Measurements from ENCODE around the gene KCNC2.

KCNC2 gene

DNA sequence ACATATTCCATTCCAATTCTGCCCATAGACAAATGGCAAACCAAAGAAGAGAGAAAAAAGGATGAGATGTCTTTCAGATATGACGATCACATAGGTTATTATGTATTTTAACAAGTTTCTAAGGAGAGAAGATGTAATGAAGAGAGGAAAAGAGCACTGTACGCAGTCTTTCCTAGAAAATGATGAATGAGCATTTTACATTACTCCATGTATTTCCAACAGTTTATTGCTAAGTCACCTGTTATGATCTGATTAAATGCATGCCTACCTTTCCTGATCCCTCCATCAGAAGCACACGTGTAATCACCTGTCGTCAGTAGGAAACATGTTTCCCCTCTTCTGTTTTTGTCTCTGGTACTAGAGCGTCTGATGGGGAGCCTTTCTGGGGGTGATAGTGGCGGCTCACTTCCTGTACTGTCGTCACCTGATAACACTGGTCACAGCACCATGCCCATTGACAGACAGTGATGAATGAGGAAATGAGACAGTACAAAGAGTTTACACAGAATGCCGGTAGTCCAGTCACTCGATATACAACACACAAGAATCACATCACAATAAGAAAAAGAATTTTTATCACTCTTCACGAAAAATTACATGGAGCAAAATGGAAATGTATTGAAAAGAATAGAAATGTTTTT is 161.6 kb downstream of the KCNC2 start:
- no peak for DNase-seq

DNA sequence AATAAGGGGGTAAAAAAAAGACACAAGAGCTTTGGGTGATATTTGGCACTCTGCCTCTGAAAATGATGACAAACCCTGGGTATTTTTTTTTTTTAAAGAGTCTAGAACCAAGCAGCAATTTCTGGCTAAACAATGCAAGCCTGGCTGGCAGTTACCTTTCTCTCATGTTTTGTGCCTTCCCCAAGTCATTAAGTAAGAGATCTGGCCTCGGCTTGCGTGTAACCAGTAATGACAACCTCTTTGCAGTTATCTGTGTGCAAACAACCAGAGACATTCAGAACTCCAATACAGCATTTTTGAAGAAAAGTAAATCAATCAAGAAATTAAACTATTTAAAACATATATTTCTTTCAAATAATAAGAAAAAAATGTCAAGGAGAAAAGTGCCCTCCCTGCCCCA is 167.5 kb downstream of the KCNC2 start:
- DNase-seq = no peak

DNA sequence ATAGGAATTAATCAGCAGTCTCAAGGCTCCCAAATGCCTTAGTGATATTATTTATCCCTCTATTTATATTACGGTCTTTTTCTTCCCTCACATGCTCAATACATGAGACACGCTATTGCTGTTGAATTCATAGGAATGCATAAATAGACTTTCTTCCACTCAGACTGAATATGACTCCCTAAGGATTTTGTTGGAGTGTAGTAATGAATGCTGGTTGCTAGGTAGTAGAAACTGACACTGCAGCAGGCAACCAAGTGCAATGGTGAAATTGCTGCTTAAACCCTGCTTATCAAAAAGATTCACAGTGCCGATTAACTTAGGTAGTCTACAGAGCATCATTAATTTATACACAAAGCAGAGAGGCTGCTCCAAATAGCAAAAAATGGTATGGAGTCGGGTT is 168.2 kb downstream of the KCNC2 start:
- DNase-seq = no peak

DNA sequence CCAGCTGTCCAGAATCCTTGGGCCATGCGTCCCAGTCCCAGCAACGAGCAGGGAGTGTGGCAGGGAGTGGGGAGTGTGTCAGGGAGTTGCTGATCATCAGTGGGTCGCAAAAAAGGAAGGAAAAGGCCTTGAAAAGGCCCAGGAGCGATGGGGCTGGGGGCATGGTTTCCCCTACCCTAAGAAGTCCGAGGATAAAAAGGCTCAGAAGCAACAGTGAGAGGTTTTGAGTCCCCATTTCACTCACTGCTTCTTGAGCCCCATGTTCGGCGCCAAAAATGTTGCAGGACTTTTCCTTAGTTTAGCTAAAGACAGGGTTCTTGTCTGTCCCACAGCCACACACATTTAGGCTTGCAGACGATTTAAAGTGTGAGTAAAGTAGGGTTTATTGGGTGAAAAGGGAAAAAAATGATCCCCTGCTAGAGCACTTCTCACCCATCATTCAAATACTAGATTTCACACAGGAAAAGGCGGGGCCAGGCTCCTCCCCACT is 189.5 kb downstream of the KCNC2 start:
- no peak for DNase-seq

DNA sequence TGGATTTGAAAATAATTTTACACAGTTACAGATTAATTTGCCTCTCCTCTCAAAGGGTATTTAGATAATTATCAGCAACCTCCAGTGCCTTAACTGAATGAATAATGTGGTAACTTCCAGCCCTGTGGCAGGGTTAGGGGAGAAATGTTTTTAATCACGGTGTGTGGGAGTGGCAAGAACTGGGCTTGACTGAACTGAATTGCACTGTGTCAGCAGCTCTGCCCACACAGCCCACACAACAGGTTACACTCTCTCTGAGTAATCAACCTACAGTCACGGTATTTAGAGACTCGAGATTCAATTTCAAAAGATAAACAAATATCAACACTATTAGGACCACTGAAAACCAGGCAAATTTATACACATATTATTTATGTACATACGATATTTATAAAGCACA is 198.5 kb downstream of the KCNC2 start:
- DNase-seq = no peak

DNA sequence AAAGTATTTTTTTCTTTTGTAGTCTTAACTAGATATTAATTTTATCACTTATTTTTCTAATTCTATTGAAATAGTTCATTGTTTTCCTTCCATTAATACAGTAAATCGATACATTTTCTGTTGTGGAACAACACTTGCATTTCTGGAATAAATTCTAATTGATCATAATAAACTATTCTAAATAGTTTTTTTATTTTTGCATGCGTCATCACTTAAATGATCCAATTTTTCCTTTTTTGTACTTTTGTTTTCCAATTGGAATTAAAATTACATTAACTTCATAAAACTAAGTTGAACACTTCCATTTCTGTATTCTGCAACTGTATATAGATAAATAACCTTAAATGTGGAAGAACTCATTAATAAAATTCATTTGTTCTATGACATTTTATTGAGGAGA is 202.5 kb downstream of the KCNC2 start:
- no peak for DNase-seq

DNA sequence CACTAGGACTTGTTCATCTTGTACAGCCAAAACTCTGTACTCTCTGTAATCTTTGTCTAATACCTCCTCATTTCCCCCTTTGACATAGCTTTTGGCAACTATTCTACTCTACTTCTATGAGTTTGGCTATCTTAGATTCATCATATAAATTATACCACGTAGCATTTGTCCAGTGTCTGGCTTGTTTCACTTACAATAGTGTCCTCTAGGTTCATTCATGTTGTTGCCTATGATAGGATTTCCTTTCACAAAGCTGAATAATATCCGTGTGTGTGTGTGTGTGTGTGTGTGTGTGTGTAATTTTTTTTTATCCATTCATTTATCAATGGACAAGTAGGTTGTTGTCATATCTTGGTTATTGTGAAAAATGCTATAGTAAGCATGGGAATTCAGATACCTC is 209.5 kb downstream of the KCNC2 start:
- no peak for DNase-seq

DNA sequence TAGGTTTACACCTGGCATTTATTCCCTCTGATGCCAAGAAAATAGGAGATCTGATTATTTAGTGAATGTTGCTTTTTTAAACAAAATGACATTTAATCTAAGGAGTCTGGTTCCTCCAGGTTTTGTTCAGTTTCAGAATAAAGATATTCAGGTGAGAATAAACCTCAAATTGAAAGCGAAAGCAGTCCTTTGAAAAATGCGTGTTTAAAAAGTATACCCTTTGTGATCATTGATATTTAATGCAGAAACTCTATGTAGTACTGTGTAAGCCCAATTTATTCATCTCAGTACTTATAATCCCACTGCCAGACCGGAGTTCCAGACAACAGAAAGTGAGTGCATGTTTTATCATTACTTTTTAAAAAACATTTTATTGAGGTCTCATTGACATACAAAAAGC is 210.2 kb downstream of the KCNC2 start:
- no peak for DNase-seq
